Femur (tissue), 1 donor: ENCODE results near the gene IQCE.
"Not testable (repeated sequence)": the region's sequence is repeated elsewhere in the genome, so short reads cannot be mapped to it uniquely, and the experiment has no call there.

Experiments
- DNase-seq: peaks from one replicate; pipeline ENCODE4 v3.0.0-alpha.2; 2017

IQCE gene

DNA sequence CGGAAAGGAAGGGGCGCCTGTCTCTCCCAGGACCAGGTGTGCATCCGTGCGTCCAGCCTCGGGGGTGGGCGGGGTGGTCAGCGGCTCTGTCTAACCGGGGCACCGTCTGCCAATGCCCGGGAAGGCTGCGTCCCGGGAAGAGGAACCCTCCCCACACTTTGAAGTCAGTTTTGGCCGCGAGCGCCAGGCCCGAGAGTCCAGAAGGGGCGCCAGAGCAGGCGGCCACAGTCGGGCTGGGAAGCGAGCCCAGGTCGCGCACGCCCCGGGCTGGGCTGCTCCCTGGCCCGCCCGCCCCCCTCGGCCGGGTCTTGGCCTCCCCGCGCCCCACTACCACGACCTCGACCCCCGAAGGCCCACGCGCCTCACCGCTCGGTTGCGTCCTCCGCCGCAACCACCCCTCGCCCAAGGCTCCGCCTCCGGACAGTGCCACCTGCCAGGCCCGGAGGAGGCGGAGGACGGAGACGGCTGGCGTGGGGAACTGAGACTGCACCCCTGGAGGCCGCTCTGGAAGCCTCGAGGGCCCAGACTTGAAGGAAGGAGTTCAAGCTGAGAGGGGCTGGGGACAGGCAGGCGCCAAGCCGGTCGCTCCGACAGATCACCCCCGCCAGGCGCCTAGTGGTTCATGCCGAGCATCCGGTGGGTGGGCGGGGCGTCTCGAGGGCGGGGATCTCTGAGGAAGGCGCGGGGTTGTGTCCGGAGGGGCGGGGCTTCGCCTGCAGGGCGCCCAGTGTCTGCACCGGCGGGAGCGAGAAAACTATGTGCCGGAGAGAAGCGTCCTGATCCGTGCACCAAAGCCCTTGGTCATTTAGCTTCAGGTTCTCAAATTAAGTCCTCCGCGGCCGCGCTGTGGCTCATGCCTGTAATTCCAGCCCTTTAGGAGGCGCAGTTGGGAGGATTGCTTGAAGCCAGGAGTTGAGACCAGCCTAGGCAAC lies 3.4 kb upstream of the IQCE start, which contains the start of gene BRAT1:
Gene BRAT1 (minus strand): TSS at position 404 of the 932 bp plus-strand sequence. CDS start 1,093 bp downstream, outside the sequence.
- DNase-seq, result peak; percentile 97

DNA sequence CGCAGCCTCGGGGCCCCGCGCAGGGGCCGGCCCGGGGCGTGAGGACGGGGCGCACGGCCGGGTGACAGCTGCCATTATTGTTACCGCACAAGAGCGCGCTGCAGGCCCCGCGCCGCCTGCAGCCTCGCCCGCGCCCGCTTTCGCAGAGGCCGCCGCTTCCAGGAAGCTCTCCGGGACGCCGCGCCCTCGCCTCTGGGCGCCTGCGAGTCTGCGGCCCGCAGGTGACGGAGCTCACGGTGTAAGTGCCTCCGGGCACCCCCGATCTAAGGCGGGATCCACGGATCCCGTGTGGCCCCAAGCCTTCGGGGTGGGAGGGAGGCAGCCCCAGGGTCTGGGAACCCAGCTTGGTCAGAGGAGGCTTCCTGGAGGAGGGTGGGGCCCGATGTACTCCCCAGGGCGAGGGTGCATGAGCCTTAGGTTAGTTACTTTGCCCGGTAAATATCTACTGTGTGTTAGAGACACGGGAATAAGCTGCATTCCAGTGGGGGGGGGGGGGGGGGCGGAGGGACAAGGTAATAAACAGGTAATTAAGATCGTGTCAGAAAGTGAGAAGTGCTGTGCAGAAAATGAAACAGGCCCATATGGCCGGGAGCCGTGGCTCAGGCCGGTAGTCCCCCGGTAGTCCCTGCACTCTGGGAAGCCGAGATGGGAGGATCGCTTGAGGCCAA lies 638 bp downstream of the IQCE start:
- no peak for DNase-seq

DNA sequence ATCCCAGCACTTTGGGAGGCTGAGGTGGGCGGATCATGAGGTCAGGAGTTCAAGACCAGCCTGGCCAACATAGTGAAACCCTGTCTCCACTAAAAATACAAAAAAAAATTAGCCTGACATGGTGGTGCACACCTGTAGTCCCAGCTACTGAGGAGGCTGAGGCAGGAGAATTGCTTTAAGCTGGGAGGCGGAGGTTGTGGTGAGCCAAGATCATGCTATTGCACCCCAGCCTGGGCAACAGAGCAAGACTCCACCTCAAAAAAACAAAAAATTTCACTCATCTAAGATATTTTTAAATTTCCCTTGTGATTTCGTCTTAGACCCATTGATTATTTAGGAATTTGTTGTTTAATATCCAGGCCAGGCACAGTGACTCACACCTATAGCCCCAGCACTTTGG lies 5.2 kb downstream of the IQCE start:
- DNase-seq, result not testable (repeated sequence)

DNA sequence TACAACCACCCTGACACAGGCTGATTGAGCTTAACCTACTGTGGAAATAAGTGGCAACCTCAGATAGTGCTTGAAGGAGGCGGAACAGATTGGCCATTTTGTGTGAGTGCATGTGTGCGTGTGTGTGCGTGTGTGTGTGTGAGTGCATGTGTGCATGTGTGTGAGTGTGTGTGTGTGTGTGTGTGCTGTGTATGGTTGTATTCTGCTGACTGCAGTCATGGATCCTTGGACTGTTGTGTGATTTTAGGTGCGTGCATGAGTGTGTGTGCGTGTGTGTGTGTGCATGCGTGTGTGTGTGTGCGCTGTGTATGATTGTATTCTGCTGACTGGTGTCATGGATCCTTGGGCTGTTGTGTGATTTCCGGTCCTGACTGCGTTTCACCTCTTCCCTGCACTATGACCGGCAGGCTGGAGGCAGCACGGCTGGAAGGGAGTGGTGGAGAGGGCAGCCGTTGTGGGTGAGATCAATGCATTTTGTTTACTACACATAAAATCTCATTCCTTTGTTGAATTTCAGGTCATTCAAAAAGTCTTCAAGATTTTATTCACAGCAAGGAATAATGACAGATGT lies 6.3 kb downstream of the IQCE start:
- DNase-seq, result no peak

DNA sequence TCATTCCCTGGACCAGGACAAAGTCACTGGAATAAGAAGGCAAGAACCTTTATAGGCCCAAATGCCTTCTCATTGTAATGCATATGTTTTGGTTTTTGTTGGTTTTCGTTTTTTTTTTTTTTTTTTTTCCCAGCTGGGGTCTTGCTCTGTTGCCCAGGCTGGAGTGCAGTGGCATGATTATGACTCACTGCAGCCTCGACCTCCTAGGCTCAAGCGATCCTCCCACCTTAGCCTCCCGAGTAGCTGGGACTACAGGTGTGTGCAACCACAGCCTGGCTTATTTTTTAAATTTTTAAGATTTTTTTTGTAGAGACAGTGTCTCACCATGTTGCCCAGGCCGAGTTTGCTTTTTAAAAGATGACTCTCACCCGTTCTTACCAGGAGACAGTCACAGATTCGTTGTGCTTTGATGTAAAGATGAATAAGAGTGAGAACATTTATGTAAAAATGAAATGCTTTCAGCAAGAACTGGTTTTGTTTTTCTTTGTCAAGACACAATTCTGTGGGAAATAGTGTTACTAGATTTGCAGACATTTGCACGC lies 7.6 kb downstream of the IQCE start:
- DNase-seq, result no peak

DNA sequence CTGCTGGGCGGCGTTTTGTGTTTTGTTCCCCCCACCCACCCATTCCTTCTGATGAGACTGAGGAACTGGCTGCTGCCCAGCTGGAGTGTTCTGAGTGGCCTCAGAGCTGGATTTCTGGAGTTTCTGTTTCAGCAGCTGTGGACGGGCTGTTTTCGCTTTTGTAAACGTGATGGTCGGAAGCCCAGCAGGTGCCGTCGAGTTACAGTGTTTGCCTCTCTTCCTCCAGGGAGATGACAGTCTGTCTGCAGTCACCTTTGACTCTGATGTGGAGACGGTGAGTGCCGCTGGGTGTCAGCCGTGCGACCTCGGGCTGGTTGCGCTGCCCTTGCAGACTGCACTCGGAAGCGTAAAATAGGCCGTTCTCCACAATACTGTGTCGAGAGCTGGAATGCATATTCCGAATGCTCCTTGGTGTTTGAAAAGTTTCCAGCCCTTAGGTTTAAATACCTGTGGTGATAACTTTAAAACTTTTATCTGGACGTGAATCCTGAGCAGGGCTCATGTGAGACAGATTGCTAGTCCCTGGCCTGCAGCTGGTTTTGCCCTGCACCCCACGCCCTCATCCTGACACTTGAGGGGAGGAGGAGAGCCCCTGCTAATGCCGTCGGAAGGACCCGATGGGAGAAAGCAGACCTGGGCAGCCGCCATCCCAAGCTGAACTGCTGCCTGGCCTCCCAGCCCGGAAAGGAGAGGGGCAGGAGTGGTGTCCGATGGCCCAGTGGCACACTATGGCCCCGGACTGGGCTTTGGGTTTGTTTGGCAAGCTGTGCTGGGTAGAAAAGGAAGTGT lies 8.3 kb downstream of the IQCE start:
- peak; percentile 52 for DNase-seq

DNA sequence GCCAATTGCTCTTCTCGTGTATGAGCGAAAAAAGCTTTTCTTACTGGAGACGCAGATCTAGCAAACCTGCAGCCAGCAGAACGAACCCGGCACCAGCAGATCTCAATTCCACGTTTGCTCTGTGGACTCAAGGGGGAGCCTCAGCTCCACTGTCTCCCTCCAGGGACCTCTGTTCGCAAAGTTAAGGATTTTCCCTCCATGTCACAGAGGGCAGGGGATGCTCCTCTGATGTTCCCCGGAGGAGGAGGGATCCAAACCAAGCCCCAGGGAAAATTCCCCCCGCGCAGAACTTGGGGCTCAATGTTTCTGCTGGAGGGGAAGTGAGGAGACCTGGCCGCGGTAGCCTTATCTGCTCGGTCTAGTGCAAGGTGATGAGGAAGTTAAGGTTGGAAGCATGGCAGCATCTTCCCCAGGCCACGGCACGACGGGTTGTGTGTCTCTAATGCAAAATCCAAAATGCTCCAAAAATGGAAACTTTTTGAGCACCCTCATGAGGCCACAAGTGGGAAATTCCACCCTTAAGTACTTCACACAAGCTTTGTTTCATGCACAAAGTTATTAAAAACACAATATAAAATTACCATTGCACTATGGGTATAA lies 9.0 kb downstream of the IQCE start:
- DNase-seq, result peak; percentile 45

DNA sequence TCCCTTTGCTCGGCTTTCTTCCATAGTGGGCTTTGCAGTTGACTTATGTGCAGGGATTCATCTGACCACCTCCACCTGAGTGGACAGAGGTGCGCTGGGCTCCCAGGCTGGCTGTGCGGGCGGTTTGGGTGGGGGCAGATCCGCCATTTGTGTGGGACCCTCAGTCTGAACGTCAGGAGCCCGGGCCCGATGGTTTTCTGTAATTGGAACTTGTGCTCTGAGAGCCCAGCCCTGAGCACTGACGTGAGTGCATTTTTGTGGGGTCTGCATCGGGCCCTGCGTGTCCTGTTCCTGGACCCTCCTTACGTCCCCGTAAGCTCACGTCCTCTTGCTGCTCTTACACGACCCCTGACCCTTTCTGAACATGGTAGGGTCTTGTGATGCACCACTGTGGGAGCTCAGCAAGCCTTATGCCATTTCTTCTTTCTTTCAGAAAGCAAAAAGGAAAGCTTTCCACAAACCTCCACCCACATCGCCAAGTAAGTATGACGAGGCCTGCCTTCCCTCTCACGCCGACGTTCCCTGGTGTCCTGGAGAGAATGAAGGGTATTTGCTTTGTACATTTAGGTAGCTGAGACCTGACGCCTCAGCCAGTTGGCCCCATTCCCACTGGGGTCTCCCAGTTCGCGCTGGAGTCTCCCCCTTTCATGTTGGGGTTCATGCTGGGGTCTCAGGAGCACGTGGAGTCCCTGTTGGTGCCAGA lies 9.9 kb downstream of the IQCE start:
- DNase-seq, result no peak

DNA sequence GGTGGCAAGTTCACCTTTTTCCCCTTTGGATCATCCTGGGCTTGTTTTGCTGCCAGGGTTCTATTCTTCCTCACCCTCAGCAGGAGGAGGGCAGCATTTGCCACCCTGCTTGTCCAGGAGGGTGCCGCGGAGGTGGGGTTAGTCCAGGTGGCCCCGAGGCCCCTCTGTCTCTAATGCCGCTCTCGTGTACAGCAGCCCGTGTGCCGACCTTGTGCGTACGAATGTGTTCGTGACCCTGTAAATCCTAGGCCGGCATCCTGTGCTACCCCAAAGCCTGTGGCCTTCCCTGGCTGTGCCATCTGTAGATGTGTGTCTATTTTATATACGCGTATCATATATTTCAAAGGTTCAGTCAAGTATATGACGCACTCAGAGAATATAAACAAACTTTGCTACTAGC lies 10.6 kb downstream of the IQCE start:
- no peak for DNase-seq

DNA sequence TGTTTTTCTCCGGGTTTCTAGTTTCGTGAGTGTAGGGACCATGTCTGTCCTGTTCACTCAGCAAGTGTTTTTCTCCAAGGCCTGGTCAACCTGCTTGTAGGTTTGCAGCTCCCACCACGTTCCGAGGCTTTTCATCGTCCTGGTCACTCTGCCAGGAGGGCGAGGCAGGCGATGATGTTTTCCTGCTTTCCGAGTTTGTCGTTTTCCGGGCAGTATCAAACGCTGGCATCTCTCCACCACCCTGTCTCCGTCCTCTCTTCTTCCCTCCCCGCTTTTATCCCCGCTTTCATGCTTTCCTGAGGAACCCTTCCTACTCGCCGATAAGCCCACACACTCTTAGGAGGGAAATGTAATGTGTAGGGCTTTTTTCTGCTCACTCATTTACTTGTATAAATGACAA lies 11.2 kb downstream of the IQCE start:
- no peak for DNase-seq

DNA sequence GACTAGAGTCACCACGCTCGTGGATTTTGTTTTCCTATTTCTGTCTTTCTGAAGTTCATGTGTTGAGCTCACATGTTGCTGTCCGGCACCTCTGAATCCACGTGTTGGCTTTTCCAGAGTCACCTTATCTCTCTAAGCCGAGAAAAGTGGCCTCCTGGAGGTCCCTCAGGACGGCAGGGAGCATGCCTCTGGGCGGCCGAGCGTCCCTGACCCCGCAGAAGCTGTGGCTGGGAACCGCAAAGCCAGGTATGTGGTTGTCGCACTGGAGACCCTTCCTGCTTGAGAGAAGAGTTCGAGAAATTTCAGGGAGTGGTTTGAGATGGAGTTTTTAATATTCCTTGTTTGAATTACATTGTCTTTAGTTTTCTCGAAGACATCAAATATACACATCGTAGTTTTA lies 12.6 kb downstream of the IQCE start:
- DNase-seq, result no peak

DNA sequence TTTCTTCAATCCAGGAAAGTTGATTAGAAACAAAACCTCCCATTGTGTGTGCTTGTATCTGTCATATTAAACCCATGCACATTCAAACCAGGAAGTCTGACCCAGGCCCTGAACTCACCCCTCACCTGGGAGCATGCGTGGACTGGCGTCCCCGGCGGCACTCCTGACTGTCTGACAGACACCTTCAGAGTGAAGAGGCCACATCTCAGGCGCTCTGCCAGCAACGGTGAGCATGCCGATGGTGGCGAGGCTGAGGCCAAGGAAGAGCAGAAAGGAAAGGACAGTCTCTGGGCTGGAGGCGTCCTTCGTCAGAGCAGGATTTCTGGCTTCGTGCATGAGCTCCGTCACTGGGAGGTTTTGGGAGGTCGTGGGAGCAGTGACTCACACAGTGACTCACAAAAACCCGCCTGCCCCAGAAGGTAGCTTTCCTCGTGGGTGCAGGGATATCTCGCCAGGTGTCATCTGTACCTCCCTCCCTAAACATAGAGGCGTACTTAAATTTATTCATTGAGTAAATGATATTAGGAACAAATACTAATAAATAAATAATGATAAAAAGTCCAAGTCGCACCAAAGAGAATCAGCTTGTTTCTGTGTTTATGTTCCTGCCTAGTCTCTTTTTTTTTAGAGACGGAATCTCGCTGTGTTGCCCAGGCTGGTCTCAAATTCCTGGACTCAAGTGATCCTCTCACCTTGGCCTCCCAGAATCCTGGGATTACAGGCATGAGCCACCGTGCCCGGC lies 13.5 kb downstream of the IQCE start:
- DNase-seq, result no peak

DNA sequence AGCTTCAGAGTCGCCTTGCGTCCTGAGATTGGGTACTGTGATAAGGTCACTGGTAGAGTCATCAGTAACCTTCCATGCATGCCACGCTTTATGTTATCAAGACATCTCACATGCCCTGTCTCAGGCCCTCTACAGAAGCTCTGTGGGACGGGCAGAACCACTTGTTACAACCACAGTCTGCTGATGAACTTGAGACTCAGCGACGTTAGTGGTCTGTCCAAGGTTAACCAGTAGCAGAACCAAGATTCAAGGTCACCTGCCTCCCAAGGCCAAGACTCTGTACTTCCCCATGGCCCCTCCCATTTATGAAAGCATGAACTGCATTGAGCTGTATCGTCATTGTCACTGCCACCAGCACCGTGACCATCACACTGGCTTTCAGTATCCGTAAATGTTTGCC lies 15.0 kb downstream of the IQCE start:
- no peak for DNase-seq

DNA sequence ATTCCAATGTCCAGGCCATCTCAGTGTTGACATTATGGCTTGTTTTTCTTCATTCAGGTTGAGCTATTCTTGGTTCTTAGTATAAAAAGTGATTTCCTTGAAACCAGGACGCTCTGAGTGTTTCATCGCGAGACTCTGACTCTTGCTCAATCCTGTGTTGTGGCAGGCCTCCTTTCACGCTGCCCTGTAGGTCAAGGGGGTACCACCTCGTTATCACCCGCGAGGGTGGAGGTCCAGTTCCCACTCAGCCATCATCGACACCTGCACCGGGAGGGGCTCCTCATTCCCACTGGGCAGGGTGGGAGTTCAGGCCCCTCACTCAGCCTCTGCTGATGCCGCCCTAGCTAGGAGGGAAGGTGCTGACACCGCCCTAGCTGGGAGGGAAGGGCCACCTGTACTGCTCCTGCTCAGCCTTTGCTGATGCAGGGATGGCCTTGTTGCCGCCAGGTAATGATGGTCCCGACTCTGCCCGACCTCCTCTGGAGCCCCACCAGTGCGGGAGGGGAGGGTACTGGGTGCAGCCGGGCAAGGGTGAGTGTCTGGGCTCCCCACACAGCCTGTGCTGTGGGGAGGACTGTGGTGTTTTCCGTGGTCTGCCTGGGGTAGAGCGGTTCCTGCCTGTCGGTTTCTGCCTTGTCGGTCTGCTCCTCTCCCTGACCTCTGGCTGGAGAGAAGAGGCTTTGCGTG lies 16.4 kb downstream of the IQCE start:
- no peak for DNase-seq

DNA sequence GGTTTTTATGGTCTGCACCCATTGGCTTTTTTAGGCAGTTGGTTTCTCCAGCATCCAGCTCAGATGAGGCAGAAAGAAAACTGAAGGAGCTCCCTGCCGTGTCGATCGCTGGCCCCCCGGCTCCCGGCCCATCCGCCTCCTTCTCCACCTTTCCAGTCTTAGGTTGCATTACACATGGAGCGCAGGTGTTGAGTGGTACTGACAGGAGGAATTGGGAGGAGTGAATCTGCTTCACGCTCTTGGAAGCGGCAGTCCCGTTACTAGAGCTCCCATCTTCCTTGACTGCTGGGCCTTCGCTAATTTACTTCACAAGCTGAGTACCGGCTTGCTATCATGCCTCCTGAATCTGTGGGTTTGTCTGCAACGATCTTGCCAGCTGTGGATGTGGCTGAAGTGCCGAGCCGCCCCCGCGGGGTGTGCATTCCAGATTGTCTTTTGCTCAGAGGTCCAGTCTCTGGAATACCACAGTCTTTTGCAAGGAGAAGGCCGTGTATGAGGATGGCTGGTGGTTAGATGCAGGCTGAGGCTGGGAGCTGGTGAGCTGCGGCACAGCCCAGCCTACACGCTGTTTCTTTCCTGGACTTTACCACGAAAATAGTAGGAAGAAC lies 17.1 kb downstream of the IQCE start:
- peak; percentile 43 for DNase-seq

DNA sequence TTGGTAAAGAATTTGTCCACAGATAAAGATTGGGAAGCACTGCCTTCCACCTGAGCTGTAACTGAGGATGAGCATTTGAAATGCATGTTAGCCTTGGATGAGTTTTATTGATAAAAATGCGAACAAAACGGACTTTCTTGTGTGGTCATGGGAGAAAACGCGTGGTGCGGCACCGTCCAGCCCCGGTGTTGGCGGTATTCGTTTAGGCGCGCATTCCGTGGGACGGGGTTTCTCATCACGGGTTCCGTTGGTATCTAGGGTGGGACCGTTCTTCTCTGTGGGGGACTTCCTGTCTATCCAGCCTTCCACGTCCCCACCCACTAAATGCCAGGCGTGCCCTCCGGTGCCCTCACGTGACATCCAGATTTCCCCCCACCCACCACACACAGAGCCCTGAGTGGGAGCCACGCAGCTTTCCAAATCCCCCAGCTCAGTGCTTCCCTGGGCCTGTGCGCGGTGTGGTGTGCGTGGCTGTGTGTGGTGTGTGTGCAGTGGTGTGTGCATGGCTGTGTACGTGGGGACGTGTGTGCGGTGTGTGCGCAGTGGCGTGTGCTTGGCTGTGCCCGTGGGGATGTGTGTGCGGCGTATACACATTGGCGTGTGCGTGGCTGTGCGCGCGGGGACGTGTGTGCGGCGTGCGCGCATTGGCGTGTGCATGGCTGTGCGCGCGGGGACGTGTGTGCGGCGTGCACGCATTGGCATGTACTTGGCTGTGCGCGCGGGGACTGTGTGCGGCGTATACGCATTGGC lies 18.1 kb downstream of the IQCE start:
- no peak for DNase-seq

DNA sequence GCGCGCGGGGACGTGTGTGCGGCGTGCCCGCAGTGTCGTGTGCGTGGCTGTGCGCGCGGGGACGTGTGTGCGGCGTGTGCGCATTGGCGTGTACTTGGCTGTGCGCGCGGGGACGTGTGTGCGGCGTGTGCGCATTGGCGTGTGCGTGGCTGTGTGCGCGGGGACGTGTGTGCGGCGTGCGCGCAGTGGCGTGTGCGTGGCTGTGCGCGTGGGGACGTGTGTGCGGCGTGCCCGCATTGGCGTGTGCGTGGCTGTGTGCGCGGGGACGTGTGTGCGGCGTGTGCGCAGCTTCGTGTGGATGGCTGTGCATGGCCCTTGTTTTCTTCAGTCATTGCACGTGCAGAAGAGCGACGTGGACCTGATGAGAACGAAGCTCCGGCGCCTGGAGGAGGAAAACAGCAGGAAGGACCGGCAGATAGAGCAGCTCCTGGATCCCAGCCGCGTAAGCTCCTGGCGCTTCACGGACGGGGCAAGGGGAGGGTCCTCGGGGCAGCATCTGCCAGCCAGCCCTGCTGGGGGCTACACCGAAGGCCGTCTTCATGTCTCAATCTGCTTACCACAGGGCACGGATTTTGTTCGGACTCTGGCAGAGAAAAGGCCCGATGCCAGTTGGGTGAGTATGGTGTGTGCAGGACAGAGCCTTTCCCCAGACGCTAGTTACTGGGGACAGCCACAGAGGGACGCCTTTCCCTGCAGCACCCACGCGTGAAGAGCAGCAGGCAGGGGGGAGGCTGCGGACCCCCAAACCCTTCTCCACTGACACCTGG lies 19.3 kb downstream of the IQCE start:
- no peak for DNase-seq

DNA sequence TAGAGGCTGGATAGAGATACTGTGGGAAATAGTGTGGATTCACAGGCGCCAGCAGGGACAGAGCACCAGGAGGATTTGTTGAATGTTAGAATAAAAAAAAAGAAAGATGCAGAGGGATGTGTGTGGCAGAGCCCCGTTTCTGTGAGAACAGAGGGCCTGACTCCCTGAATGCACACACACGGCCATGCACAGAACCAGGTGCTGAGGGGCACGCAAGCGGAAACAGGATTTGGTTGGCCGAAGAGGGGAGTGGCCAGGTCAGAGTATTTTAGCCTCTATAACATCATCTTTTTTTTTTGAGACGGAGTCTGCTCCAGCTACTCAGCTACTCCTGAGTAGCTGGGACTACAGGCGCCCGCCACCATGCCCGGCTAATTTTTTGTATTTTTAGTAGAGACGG lies 21.9 kb downstream of the IQCE start:
- no peak for DNase-seq
